A172 (cell line): ENCODE measurements around the gene PCBD2. TPM values are rescaled to one million over a fixed set of nuclear protein-coding genes. Genes with fewer than 3 reads are reported as not detected.
"Not testable (repeated sequence)": the region's sequence is repeated elsewhere in the genome, so short reads cannot be mapped to it uniquely, and the experiment has no call there.

Experiments used
- DNase-seq: peaks from one replicate; pipeline ENCODE4 v3.0.0-alpha.2; 2015; ENCODE audit warnings: low spot score
- total RNA-seq: library from RNA; depleted of rRNA; stranded (reverse); fragments of >200 nt; shearing (Covaris generic); gene quantifications from 2 replicates; pipeline ENCODE4 v1.2.3, GENCODE V29; 2014; rRNA removed

Gene PCBD2
- total RNA-seq: 5.5 and 6.0 TPM in 2 replicates

GRCh38 chr5:134904610-134905245, at the start of gene PCBD2:
PCBD2 (plus strand) TSS chr5:134905131; CDS start chr5:134905140, 9 bp downstream.
- DNase-seq: peak; percentile 85

DNA sequence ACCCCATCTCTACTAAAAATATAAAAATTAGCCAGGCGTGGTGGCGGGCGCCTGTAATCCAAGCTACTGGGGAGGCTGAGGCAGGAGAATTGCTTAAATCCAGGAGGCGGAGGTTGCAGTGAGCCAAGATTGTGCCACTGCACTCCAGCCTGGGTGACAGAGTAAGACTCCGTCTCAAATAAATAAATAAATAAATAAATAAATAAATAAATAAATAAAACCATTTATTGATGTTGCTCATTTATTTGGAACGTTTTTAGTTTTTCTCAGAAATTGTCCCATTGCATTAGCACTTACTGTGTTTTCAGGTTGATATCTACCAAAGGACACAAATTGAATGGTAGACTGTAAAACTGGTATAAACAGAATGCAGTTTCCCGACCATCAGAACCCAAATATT, 48.5 kb upstream of the PCBD2 start:
- not testable (repeated sequence) for DNase-seq

DNA sequence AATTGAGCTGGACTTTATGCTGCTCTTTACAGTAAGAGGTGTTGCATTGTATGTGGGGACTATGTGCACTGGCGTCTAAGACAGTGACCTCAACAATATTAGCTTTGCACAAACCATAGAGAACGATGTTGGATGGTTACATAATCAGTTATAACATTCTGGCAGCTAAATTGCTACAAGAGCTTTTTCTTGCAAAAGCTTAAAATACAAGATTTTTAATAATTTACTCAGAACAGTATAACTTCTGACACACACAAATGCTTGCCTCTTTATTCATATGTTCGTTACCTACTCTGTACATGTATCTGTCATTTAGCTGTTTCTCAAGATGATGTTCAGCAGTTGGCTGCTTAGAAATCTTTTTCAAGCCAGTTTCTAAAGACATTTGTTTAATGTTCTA, 47.5 kb upstream of the PCBD2 start:
- DNase-seq: no peak

DNA sequence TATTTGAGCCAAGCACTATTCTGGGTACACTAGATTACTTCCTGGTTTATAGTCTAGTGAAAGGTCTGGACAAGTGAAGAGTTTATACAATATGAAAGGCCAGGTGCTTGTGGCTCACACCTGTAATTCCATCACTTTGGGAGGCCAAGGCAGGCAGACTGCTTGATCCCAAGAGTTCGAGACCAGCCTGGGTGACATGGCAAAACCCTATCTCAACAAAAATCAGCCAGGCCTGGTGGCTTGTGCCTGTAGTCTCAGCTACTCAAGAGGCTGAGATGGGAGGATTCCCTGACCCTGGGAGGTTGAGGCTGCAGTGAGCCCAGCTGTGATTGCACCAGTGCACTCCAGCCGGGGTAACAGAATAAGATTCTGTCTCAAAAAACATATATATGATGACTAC, 40.2 kb upstream of the PCBD2 start:
- DNase-seq: no peak

GRCh38 chr5:134873494-134873893, 31.4 kb upstream of the PCBD2 start:
- DNase-seq: no peak

DNA sequence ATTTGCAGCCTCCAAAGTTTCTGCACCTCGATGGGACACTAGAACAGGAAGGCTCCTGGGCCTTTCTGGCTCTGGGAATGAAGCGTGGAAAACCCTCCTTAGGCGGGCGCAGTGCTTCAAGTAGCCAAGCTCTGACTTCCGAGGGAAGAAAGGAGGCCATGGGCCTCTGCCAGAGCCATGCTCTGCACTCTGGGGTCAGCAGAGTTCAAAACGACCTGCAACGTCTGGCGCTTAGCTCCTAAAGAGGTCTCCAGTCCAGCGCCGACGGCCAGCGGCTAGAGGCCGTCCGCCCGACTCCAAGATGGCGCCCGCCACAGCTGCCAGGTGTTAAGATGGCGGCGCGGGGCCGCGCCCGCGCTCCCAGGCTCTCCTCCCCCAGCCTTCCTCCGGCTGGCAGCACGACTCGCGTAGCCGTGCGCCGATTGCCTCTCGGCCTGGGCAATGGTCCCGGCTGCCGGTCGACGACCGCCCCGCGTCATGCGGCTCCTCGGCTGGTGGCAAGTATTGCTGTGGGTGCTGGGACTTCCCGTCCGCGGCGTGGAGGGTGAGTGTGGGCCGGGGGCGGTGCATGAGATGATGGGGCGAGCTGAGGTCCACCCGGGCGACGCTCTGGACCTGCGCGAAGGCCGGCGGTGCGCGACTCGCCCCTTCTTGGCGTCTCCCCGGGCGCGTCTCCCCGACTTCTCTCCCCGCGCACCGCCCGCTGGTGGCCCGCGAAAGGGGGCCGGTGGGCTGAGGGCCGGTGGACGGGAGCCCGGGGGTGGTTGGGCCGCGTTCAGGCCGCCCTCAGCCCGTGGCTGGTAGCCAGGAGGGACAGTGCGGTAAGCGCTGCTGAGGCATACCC, 30.7 kb upstream of the PCBD2 start, which contains the start of gene TXNDC15:
Gene TXNDC15, plus strand, starts transcription at position 385 of the 844 bp plus-strand sequence. Its CDS starts 57 bp downstream, at position 442.
- DNase-seq: peak; percentile 78

- DNase-seq: peak; percentile 72
Observed at GRCh38 chr5:134874831-134875655, 29.9 kb upstream of the PCBD2 start.

DNA sequence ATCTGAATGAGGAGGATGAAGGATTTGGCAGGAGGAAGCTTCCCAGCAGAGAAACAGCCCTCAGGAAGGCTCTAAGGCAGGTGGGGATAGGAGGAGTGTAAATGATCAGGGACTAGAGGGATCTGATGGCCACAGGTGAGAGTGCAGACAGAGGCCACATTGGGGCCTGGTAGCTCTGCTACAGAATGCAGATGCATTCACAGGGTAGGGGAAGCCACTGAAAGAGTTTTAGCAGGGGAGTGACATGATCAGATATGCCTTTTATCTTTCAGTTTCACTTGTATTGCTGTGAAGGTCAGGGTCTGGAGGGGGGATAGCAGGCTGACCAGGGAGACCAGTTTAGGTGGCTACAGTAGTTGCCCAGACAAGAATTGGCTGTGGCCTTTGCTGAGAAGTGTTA, 27.8 kb upstream of the PCBD2 start:
- no peak for DNase-seq

DNA sequence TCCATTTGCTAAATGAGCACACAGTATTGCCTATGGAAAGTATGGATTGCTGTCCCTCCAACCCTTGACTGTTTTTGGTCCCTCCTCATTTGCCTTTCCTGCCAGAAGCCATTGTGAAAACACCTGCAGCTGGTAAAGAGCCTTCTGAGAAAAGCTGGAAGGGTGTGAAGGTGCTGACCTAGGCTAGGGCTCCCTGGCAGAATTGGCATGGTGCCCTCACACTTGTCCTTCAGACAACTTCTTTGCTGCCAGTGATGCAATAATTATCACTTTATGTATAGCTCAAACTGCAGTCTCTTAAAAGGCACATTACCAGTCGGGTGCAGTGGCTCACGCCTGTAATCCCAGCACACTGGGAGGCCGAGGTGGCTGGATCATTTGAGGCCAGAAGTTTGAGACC, 26.5 kb upstream of the PCBD2 start:
- DNase-seq: no peak

DNA sequence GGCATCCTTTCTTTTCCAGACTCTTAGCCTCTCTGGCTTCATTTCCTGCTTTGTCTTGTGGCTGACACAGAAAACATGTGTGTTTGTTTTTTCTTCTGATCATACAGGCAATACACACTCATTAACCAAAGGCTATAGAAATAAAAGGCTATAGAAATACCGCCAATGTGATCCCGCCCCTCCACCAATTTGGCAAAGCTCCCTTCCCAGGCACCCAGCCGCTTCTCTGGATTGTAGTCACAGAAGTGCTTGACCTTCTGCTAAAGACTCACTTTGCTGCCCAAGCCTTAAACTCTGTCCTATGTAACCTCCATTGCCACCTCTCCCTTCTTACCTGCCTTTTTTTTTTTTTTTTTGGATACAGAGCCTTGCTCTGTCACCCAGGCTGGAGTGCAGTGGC, 25.5 kb upstream of the PCBD2 start:
- DNase-seq: no peak

GRCh38 chr5:134880937-134881336, 24.0 kb upstream of the PCBD2 start:
- not testable (repeated sequence) for DNase-seq

DNA sequence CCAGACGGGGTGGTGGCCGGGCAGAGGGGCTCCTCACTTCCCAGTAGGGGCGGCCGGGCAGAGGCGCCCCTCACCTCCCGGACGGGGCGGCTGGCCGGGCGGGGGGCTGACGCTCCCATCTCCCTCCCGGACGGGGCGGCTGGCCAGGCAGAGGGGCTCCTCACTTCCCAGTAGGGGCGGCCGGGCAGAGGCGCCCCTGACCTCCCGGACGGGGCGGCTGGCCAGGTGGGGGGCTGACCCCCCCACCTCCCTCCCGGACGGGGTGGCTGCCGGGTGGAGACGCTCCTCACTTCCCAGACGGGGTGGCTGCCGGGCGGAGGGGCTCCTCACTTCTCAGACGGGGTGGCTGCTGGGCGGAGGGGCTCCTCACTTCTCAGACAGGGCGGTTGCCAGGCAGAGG, 23.2 kb upstream of the PCBD2 start:
- DNase-seq: not testable (repeated sequence)

- no peak for DNase-seq
Observed at GRCh38 chr5:134887593-134888159, 17.3 kb upstream of the PCBD2 start.

- DNase-seq: no peak
Observed at GRCh38 chr5:134889335-134889734, 15.6 kb upstream of the PCBD2 start.

GRCh38 chr5:134891473-134891872, 13.5 kb upstream of the PCBD2 start:
- DNase-seq: no peak

GRCh38 chr5:134892282-134892681, 12.6 kb upstream of the PCBD2 start:
- no peak for DNase-seq

GRCh38 chr5:134892926-134893325, 12.0 kb upstream of the PCBD2 start:
- no peak for DNase-seq

DNA sequence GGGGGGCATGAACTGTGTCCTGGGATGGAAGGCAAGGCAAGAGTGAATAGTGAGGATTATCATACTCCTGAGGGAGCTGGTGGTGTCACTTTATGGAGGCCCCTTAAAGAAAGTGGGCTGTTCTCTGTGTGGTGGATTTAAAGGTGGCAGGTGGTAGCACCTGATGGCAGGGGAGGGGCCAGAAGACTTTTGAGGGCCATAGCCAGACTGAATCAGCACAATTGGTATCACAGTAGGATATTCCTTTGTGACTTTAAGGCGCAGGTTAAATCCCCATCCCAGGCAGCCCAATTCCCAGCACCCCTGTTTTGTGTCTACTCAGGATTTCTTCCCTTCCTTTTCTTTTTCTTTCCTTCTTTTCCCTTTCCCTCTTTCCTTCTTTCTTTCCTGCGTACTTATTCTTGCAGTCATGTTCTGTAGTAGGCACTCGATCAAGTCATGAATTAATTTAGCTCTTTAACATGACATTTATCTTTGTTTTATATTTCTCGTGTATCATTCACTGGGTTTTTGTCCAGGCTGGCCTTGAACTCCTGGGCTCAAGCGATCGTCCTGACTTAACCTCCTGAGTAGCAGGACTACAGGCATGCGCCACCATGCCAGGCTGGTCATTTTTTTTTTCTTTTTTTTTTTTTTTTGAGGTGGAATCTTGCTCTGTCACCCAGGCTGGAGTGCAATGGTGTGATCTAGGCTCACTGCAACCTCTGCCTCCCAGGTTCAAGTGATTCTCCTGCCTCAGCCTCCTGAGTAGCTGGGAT, 11.0 kb upstream of the PCBD2 start:
- no peak for DNase-seq

DNA sequence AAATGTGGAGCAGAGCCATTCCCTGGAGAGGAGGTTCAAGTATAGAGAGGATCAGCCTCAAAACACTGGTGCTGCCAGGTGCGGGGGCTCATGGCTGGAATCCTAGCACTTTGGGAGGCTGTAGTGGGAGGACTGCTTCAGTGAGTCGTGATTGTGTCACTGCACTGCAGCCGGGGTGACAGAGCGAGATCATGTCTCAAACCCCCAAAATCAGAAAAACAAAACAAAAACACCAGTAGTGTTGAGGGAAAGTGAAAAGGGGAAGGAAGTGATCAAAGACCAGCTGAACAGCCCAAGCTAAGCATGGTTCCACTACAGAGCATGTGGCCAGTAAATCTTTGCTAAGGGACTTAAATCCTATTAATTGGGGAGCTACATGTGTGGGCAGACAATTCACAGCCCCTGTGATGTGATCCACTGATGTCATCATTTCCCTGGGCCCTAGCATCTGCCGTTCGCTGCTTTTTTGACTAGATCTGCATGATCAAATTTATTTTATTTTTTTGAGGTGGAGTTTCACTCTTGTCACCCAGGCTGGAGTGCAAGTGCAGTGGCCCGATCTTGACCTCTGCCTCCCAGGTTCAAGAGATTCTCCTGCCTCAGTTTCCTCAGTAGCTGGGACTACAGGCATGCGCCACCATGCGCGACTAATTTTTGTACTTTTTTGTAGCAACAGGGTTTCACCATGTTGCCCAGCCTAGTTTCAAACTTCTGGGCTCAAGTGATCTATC, 2.7 kb upstream of the PCBD2 start:
- DNase-seq: peak; percentile 5

GRCh38 chr5:134905246-134905996, 490 bp downstream of the PCBD2 start:
- DNase-seq: peak; percentile 70
